Astrocyte of the spinal cord (primary cell): Measurements from ENCODE around the gene MIA2.

Experiments
- DNase-seq: peaks from one replicate; pipeline ENCODE4 v3.0.0; 2011; ENCODE audit warnings: low read depth, low spot score
- H3K4me3 ChIP-seq: 2 replicates; pipeline ENCODE4 v1.5.1; 2011; ENCODE audit warnings: low read depth, mild to moderate bottlenecking, low read length, moderate library complexity
- CTCF ChIP-seq: IDR thresholded peaks from 2 replicates; pipeline ENCODE4 v1.5.1; 2012; ENCODE audit warnings: low read depth, mild to moderate bottlenecking, low read length, inconsistent platforms
- in situ Hi-C: cut with HindIII; loops from 2 replicates; pipeline ENCODE4 v1.10.0; 2017; ENCODE audit warnings: low sequenced_read_pairs

MIA2 gene

GRCh38 chr14:39315859-39316444 is 82.2 kb downstream of the MIA2 start:
- DNase-seq: no peak
- H3K4me3 ChIP-seq: no peak overlapping the region
- in situ Hi-C loops: no loop called here
- no peak for TF ChIP-seq CTCF

- in situ Hi-C loops: no loop called here
- no peak overlapping the region for H3K4me3 ChIP-seq
- DNase-seq: no peak
- no peak for TF ChIP-seq CTCF
Measured at GRCh38 chr14:39316830-39317553, 83.3 kb downstream of the MIA2 start.

- H3K4me3 ChIP-seq: no peak overlapping the region
- in situ Hi-C loops: no loop called here
- no peak for TF ChIP-seq CTCF
- no peak for DNase-seq
Measured at GRCh38 chr14:39318574-39318973, 84.9 kb downstream of the MIA2 start.

GRCh38 chr14:39319381-39319780 is 85.7 kb downstream of the MIA2 start:
- no peak overlapping the region for H3K4me3 ChIP-seq
- no peak for TF ChIP-seq CTCF
- no peak for DNase-seq
- in situ Hi-C loops: no loop called here

GRCh38 chr14:39320318-39320717 is 86.6 kb downstream of the MIA2 start:
- in situ Hi-C loops: no loop called here

GRCh38 chr14:39322807-39323206 is 89.1 kb downstream of the MIA2 start:
- in situ Hi-C loops: no loop called here
- H3K4me3 ChIP-seq: no peak overlapping the region
- no peak for DNase-seq
- TF ChIP-seq CTCF: no peak

More at GRCh38 chr14:39320318-39320717, 86.6 kb downstream of the MIA2 start:
- TF ChIP-seq CTCF: no peak
- no peak overlapping the region for H3K4me3 ChIP-seq
- DNase-seq: no peak
